ENCODE results near the gene CCDC136.

DNA sequence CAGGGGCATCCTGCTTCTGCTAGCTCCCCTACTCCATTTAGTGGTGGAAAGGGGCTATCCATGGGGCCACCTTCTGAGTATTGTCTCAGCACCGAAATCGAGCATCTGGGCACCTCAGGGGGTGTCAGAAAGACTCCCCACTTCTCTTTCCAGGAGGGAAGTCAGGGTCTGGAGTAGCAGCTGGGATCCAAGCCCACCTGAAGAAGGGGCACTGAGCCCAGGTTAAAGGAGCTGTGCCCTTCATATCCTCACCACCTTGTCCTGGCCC lies 41.0 kb downstream of the CCDC136 start:
- TF ChIP-seq, protein P1, sequence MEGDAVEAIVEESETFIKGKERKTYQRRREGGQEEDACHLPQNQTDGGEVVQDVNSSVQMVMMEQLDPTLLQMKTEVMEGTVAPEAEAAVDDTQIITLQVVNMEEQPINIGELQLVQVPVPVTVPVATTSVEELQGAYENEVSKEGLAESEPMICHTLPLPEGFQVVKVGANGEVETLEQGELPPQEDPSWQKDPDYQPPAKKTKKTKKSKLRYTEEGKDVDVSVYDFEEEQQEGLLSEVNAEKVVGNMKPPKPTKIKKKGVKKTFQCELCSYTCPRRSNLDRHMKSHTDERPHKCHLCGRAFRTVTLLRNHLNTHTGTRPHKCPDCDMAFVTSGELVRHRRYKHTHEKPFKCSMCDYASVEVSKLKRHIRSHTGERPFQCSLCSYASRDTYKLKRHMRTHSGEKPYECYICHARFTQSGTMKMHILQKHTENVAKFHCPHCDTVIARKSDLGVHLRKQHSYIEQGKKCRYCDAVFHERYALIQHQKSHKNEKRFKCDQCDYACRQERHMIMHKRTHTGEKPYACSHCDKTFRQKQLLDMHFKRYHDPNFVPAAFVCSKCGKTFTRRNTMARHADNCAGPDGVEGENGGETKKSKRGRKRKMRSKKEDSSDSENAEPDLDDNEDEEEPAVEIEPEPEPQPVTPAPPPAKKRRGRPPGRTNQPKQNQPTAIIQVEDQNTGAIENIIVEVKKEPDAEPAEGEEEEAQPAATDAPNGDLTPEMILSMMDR (IDR thresholded peaks at IDR 0.05; ENCODE audit: low read depth, low read length, poor library complexity, severe bottlenecking): no peak
- no peak for TF ChIP-seq EZH2phosphoT487 (IDR thresholded peaks at IDR 0.05; ENCODE audit: borderline replicate concordance, low read length)
